ENCODE data around the gene CABP7. TPM values are rescaled to one million over a fixed set of nuclear protein-coding genes. Genes with fewer than 3 reads are reported as not detected.

Gene CABP7
- total RNA-seq, 2 donors from 2014 or later, result not detected

GRCh38 chr22:29724843-29725242, 5.0 kb downstream of the CABP7 start:
- TF ChIP-seq CTCF (IDR thresholded peaks at IDR 0.05), result no peak
- Histone ChIP-seq H3K36me3 (no peaks in the 10 kb centered on the region), H3K27ac (no peak overlapping the region), H3K4me3 (no peak overlapping the region), H3K4me1 (peaks cover 0 to 8% of the 10 kb centered on the region in 2 donors), H3K9me3 (no peaks in the 10 kb centered on the region), H3K27me3 (peaks cover 0 to 13% of the 10 kb centered on the region in 2 donors)
- no peak for DNase-seq (ENCODE audit: low spot score)

GRCh38 chr22:29726106-29726505, 6.3 kb downstream of the CABP7 start:
- no peak for DNase-seq (ENCODE audit: low spot score)
- no peak for TF ChIP-seq CTCF (IDR thresholded peaks at IDR 0.05)
- Histone ChIP-seq H3K27ac (no peak overlapping the region), H3K27me3 (peaks cover 0 to 4% of the 10 kb centered on the region in 2 donors), H3K36me3 (peaks cover 6% of the 10 kb centered on the region), H3K4me3 (no peak overlapping the region), H3K4me1 (no peaks in the 10 kb centered on the region), H3K9me3 (no peaks in the 10 kb centered on the region)

GRCh38 chr22:29726512-29727130, 6.8 kb downstream of the CABP7 start:
- Histone ChIP-seq H3K27me3 (no peaks in the 10 kb centered on the region), H3K27ac (no peak overlapping the region), H3K4me1 (no peaks in the 10 kb centered on the region), H3K4me3 (no peak overlapping the region), H3K36me3 (peaks cover 7% of the 10 kb centered on the region), H3K9me3 (no peaks in the 10 kb centered on the region)
- no peak for DNase-seq (ENCODE audit: low spot score)
- no peak for TF ChIP-seq CTCF (IDR thresholded peaks at IDR 0.05)

GRCh38 chr22:29727131-29727523, 7.3 kb downstream of the CABP7 start:
- no peak for DNase-seq (ENCODE audit: low spot score)
- H3K4me1 ChIP-seq, result no peaks in the 10 kb centered on the region

GRCh38 chr22:29729161-29729560, 9.4 kb downstream of the CABP7 start:
- Histone ChIP-seq H3K4me3 (no peak overlapping the region), H3K9me3 (no peaks in the 10 kb centered on the region), H3K4me1 (no peaks in the 10 kb centered on the region), H3K27ac (no peak overlapping the region), H3K27me3 (no peaks in the 10 kb centered on the region), H3K36me3 (peaks cover 7% of the 10 kb centered on the region)
- no peak for TF ChIP-seq CTCF (IDR thresholded peaks at IDR 0.05)
- DNase-seq (ENCODE audit: low spot score), result no peak

More at GRCh38 chr22:29727131-29727523, 7.3 kb downstream of the CABP7 start:
- Histone ChIP-seq H3K27ac (no peak overlapping the region), H3K9me3 (no peaks in the 10 kb centered on the region), H3K36me3 (peaks cover 7% of the 10 kb centered on the region), H3K4me3 (no peak overlapping the region), H3K27me3 (no peaks in the 10 kb centered on the region)
- TF ChIP-seq CTCF (IDR thresholded peaks at IDR 0.05), result peak in 1 of 2 donors; percentile 52
